ENCODE data around the gene KLHL25. TPM values are rescaled to one million over a fixed set of nuclear protein-coding genes. Genes with fewer than 3 reads are reported as not detected.

KLHL25 gene
- total RNA-seq, 4 donors from 2014 or later = 8.8 to 21.3 (median 11.8) TPM

DNA sequence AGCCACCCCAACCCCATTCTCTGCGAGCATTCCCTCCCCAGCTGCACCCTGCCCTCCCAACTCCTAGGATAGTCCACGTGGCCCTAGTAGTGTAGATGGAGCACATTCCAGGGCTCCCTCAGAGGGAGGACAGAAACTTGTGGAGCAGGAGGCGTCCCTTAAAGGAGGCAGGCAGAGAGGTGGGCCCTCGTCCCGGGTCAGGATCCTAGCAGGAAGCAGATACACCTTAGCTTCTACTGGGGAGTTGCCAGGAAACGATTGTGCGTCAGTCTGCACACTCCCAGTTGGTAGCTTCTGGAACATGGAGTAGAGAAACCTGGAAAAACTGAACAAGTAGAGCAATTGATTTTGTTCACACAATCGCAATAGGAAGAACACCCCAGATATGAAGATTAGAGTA, 43.9 kb upstream of the KLHL25 start:
- Histone ChIP-seq H3K9me3 (no peaks in the 10 kb centered on the region), H3K27me3 (no peaks in the 10 kb centered on the region), H3K36me3 (no peaks in the 10 kb centered on the region), H3K27ac (no peak overlapping the region), H3K4me1 (peaks cover 0 to 14% (median 0%) of the 10 kb centered on the region in 3 donors), H3K4me3 (no peak overlapping the region)
- TF ChIP-seq, protein P1, sequence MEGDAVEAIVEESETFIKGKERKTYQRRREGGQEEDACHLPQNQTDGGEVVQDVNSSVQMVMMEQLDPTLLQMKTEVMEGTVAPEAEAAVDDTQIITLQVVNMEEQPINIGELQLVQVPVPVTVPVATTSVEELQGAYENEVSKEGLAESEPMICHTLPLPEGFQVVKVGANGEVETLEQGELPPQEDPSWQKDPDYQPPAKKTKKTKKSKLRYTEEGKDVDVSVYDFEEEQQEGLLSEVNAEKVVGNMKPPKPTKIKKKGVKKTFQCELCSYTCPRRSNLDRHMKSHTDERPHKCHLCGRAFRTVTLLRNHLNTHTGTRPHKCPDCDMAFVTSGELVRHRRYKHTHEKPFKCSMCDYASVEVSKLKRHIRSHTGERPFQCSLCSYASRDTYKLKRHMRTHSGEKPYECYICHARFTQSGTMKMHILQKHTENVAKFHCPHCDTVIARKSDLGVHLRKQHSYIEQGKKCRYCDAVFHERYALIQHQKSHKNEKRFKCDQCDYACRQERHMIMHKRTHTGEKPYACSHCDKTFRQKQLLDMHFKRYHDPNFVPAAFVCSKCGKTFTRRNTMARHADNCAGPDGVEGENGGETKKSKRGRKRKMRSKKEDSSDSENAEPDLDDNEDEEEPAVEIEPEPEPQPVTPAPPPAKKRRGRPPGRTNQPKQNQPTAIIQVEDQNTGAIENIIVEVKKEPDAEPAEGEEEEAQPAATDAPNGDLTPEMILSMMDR (IDR thresholded peaks at IDR 0.05) = no peak
- TF ChIP-seq EP300 (IDR thresholded peaks at IDR 0.05) = no peak
- TF ChIP-seq POLR2AphosphoS5 (IDR thresholded peaks at IDR 0.05) = no peak
- no peak for TF ChIP-seq POLR2A (IDR thresholded peaks at IDR 0.05)
- ATAC-seq = no peak
- 82 to 88% methylated on average over 3 of the region's 8 CpGs for WGBS, 2 donors (ENCODE audit: low coverage in 1 of 2)

GRCh38 chr15:85837881-85838280, 43.2 kb upstream of the KLHL25 start:
- Histone ChIP-seq H3K27ac (no peak overlapping the region), H3K9me3 (no peaks in the 10 kb centered on the region), H3K4me1 (peaks cover 0 to 14% (median 0%) of the 10 kb centered on the region in 3 donors), H3K4me3 (no peak overlapping the region), H3K36me3 (no peaks in the 10 kb centered on the region), H3K27me3 (no peaks in the 10 kb centered on the region)
- ATAC-seq = no peak
- no peak for TF ChIP-seq POLR2AphosphoS5 (IDR thresholded peaks at IDR 0.05)
- TF ChIP-seq POLR2A (IDR thresholded peaks at IDR 0.05) = no peak
- TF ChIP-seq EP300 (IDR thresholded peaks at IDR 0.05) = no peak
- TF ChIP-seq, protein P1 (IDR thresholded peaks at IDR 0.05) = no peak
- WGBS, 2 donors (ENCODE audit: low coverage in 1 of 2) = 70% methylated on average over 2 of the region's 2 CpGs; no CpG with 5 or more reads in 1 of the 2 donors

DNA sequence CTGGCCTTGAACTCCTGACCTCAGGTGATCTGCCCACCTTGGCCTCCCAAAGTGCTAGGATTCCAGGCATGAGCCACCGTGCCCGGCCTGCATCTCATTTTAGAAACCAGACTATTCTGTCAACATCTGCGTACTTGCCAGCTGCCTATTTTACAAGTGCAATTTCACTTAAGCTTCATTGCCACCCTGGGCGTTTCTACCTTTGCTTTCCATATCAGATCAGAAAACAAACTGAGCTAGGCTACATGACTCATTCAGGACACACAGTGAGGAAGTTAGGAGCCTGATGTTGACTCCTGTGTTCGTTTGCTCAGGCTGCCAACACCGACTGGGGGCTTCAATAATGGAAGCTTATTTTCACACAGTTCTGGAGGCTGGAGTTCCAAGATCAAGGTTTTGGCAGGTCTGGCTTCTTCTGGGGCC, 42.3 kb upstream of the KLHL25 start:
- WGBS, 2 donors (ENCODE audit: low coverage in 1 of 2) = 69 to 83% methylated on average over 5 to 6 of the region's 6 CpGs
- H3K27me3 ChIP-seq = no peaks in the 10 kb centered on the region
- no peak for ATAC-seq
- H3K4me1 ChIP-seq = peaks cover 0 to 14% (median 0%) of the 10 kb centered on the region in 3 donors
- H3K9me3 ChIP-seq = no peaks in the 10 kb centered on the region
- no peak overlapping the region for H3K27ac ChIP-seq
- H3K4me3 ChIP-seq = no peak overlapping the region
- TF ChIP-seq POLR2AphosphoS5 (IDR thresholded peaks at IDR 0.05) (no peak), EP300 (IDR thresholded peaks at IDR 0.05) (no peak), POLR2A (IDR thresholded peaks at IDR 0.05) (no peak)
- TF ChIP-seq, protein P1 (IDR thresholded peaks at IDR 0.05) = no peak
- no peaks in the 10 kb centered on the region for H3K36me3 ChIP-seq

DNA sequence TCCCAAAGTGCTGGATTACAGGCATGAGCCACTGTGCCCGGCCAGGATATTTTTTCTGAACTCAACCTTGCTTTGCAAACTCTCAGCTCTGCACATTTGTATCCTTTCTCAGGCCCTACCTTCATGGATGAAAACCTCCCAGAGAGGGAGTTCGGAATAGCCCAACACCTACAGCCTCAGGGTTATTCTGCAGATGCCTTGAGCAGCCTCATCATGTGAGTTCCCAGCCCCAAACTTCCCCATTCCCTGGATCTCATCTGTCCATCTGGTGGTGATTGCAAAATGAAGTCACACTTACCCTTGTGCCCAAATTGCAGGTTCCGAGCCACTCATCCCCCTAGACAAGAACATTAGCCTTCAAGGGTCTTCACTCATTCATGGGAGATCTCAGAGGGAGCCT, 39.9 kb upstream of the KLHL25 start:
- no peaks in the 10 kb centered on the region for H3K27me3 ChIP-seq
- no peak overlapping the region for H3K27ac ChIP-seq
- ATAC-seq = no peak
- H3K9me3 ChIP-seq = no peaks in the 10 kb centered on the region
- H3K4me1 ChIP-seq = peaks cover 0 to under 1% (median 0%) of the 10 kb centered on the region in 3 donors
- H3K36me3 ChIP-seq = no peaks in the 10 kb centered on the region
- no peak for TF ChIP-seq POLR2AphosphoS5 (IDR thresholded peaks at IDR 0.05)
- H3K4me3 ChIP-seq = no peak overlapping the region
- 86 to 88% methylated on average over 2 to 3 of the region's 3 CpGs for WGBS, 2 donors (ENCODE audit: low coverage in 1 of 2)

GRCh38 chr15:85832394-85832793, 37.7 kb upstream of the KLHL25 start:
- 80 to 90% methylated on average over 1 to 2 of the region's 4 CpGs for WGBS, 2 donors (ENCODE audit: low coverage in 1 of 2)
- ATAC-seq = no peak
- Histone ChIP-seq H3K4me3 (no peak overlapping the region), H3K9me3 (no peaks in the 10 kb centered on the region), H3K27me3 (no peaks in the 10 kb centered on the region), H3K27ac (no peak overlapping the region), H3K36me3 (no peaks in the 10 kb centered on the region), H3K4me1 (no peaks in the 10 kb centered on the region)
- no peak for TF ChIP-seq POLR2A (IDR thresholded peaks at IDR 0.05)
- TF ChIP-seq, protein P1 (IDR thresholded peaks at IDR 0.05) = no peak
- TF ChIP-seq EP300 (IDR thresholded peaks at IDR 0.05) = no peak
- TF ChIP-seq POLR2AphosphoS5 (IDR thresholded peaks at IDR 0.05) = no peak
